ENCODE data around the gene OR5P2.

Gene OR5P2

GRCh38 chr11:7749456-7749855 lies 47.3 kb downstream of the OR5P2 start:
- no peaks in the 10 kb centered on the region for H3K36me3 Mint-ChIP-seq
- CTCF ChIA-PET, result no interaction called here
- H3K27ac Mint-ChIP-seq, result no peak overlapping the region
- no peak for DNase-seq
- H3K4me3 Mint-ChIP-seq, result no peak overlapping the region
- H3K9me3 Mint-ChIP-seq, result no peaks in the 10 kb centered on the region
- no peaks in the 10 kb centered on the region for H3K4me1 Mint-ChIP-seq
- no peaks in the 10 kb centered on the region for H3K27me3 Mint-ChIP-seq
